ENCODE data around the gene NCOA7.

DNA sequence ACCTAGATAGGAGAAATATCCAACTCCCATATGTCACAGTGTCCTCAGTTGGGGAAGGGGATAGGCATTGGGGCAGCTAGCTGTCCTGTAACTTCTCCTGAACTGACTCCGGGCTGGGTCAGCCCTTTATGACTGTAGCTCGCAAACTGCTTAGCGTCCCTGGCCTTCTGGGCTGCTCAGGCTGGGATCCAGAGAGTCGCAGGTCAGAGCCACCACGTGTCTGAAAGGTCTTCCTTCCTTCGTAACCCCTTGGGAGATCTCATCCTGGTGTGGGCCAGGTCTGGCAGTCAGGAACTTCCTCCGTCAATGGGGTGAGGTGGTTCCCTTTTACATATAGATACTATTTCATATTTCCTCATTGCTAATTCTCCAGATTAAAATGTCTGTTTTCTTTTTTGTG lies 137.0 kb downstream of the NCOA7 start:
- TF ChIP-seq, protein P1, sequence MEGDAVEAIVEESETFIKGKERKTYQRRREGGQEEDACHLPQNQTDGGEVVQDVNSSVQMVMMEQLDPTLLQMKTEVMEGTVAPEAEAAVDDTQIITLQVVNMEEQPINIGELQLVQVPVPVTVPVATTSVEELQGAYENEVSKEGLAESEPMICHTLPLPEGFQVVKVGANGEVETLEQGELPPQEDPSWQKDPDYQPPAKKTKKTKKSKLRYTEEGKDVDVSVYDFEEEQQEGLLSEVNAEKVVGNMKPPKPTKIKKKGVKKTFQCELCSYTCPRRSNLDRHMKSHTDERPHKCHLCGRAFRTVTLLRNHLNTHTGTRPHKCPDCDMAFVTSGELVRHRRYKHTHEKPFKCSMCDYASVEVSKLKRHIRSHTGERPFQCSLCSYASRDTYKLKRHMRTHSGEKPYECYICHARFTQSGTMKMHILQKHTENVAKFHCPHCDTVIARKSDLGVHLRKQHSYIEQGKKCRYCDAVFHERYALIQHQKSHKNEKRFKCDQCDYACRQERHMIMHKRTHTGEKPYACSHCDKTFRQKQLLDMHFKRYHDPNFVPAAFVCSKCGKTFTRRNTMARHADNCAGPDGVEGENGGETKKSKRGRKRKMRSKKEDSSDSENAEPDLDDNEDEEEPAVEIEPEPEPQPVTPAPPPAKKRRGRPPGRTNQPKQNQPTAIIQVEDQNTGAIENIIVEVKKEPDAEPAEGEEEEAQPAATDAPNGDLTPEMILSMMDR (IDR thresholded peaks at IDR 0.05) = no peak
- no peak for TF ChIP-seq EP300 (IDR thresholded peaks at IDR 0.05)
